ENCODE results near the gene DISC1.
A peak's percentile ranks its signal among the peaks of the same experiment; 100 is the strongest.

The DISC1 gene

GRCh38 chr1:231856426-231856825 is 229.8 kb downstream of the DISC1 start:
- no peak for DNase-seq (ENCODE audit: low spot score)

GRCh38 chr1:231856894-231857293 is 230.3 kb downstream of the DISC1 start:
- no peak for DNase-seq (ENCODE audit: low spot score)

GRCh38 chr1:231857609-231858135 is 231.1 kb downstream of the DISC1 start:
- no peak for DNase-seq (ENCODE audit: low spot score)

- no peak for DNase-seq (ENCODE audit: low spot score)
Measured at GRCh38 chr1:231860221-231861088, 233.9 kb downstream of the DISC1 start.

- DNase-seq (ENCODE audit: low spot score), result no peak
Measured at GRCh38 chr1:231861541-231862481, 235.2 kb downstream of the DISC1 start.

- no peak for DNase-seq (ENCODE audit: low spot score)
Measured at GRCh38 chr1:231862611-231863010, 236.0 kb downstream of the DISC1 start.

- DNase-seq (ENCODE audit: low spot score), result no peak
Measured at GRCh38 chr1:231865331-231865730, 238.7 kb downstream of the DISC1 start.

- peak; percentile 80 for DNase-seq (ENCODE audit: low spot score)
Measured at GRCh38 chr1:231866392-231867331, 240.1 kb downstream of the DISC1 start.

- no peak for DNase-seq (ENCODE audit: low spot score)
Measured at GRCh38 chr1:231867607-231868006, 241.0 kb downstream of the DISC1 start.

GRCh38 chr1:231869364-231869763 is 242.8 kb downstream of the DISC1 start:
- DNase-seq (ENCODE audit: low spot score), result peak; percentile 35

- no peak for DNase-seq (ENCODE audit: low spot score)
Measured at GRCh38 chr1:231871471-231871870, 244.9 kb downstream of the DISC1 start.

- DNase-seq (ENCODE audit: low spot score), result no peak
Measured at GRCh38 chr1:231871878-231872277, 245.3 kb downstream of the DISC1 start.

GRCh38 chr1:231872461-231872910 is 245.9 kb downstream of the DISC1 start:
- no peak for DNase-seq (ENCODE audit: low spot score)

- DNase-seq (ENCODE audit: low spot score), result no peak
Measured at GRCh38 chr1:231878737-231879136, 252.1 kb downstream of the DISC1 start.

GRCh38 chr1:231879296-231879695 is 252.7 kb downstream of the DISC1 start:
- DNase-seq (ENCODE audit: low spot score), result no peak

- DNase-seq (ENCODE audit: low spot score), result no peak
Measured at GRCh38 chr1:231882333-231882732, 255.7 kb downstream of the DISC1 start.

- DNase-seq (ENCODE audit: low spot score), result peak; percentile 64
Measured at GRCh38 chr1:231882790-231883189, 256.2 kb downstream of the DISC1 start.

- DNase-seq (ENCODE audit: low spot score), result no peak
Measured at GRCh38 chr1:231883382-231883781, 256.8 kb downstream of the DISC1 start.

GRCh38 chr1:231885209-231885854 is 258.7 kb downstream of the DISC1 start:
- DNase-seq (ENCODE audit: low spot score), result no peak

GRCh38 chr1:231887166-231887565 is 260.6 kb downstream of the DISC1 start:
- no peak for DNase-seq (ENCODE audit: low spot score)

GRCh38 chr1:231887866-231888265 is 261.3 kb downstream of the DISC1 start:
- no peak for DNase-seq (ENCODE audit: low spot score)

Measured in Ammon's horn (tissue), 1 donor.